Measurements from ENCODE around the gene ARFGAP1. TPM values are rescaled to one million over a fixed set of nuclear protein-coding genes. Genes with fewer than 3 reads are reported as not detected.

ARFGAP1 gene
- polyA plus RNA-seq, 2 of the 4 experiments (the other 2 are of a cell fraction): 41.0 to 106 TPM

- ChIA-PET POLR2A (no interaction called here), CTCF (interaction anchor here (1.4 to 11.7 kb wide), 2 partner anchors 8 to 17 kb away, joined by 3 to 131 read pairs; no protein-coding TSS in a partner anchor)
- Histone ChIP-seq H3K4me3 (no peak overlapping the region), H3K9me3 (no peaks in the 10 kb centered on the region), H3K4me1 (peaks cover 45% of the 10 kb centered on the region), H3K27ac (peak overlapping the region; percentile 41 to 99; a peak in 5 of 6 replicates), H3K4me2 (no peak overlapping the region)
- no peak for TF ChIP-seq EHMT2 (IDR thresholded peaks at IDR 0.05; ENCODE audit: low read depth)
- no peak for TF ChIP-seq NPAS2 (CRISPR knock-in tag; IDR thresholded peaks at IDR 0.05; ENCODE audit: borderline replicate concordance)
- TF ChIP-seq MAZ (IDR thresholded peaks at IDR 0.05; ENCODE audit: borderline replicate concordance, low read depth, low read length): no peak
- TF ChIP-seq USF2 (IDR thresholded peaks at IDR 0.05): no peak
- no peak for TF ChIP-seq MYC (IDR thresholded peaks at IDR 0.05; ENCODE audit: borderline replicate concordance, low read length)
- TF ChIP-seq TP53 (CRISPR knock-in tag; IDR thresholded peaks at IDR 0.05): no peak
- TF ChIP-seq PHF8 (IDR thresholded peaks at IDR 0.05; ENCODE audit: borderline replicate concordance, low read depth): no peak
- no peak for TF ChIP-seq ZFP36 (IDR thresholded peaks at IDR 0.05; ENCODE audit: borderline replicate concordance, partially characterized antibody)
- no peak for TF ChIP-seq FOSB (CRISPR knock-in tag; IDR thresholded peaks at IDR 0.05)
- TF ChIP-seq RAD21 (conservative IDR thresholded peaks at IDR 0.05 in 1 of 2, IDR thresholded peaks at IDR 0.05 in 1 of 2): no peak
- TF ChIP-seq ZNF302 (CRISPR knock-in tag; IDR thresholded peaks at IDR 0.05): no peak
- TF ChIP-seq RFX5 (IDR thresholded peaks at IDR 0.05): no peak
- no peak for TF ChIP-seq SREBF2 (IDR thresholded peaks at IDR 0.05)
- no peak for TF ChIP-seq SMC3 (IDR thresholded peaks at IDR 0.05)
- TF ChIP-seq REST (IDR thresholded peaks at IDR 0.05): no peak
- TF ChIP-seq BCL3 (IDR thresholded peaks at IDR 0.05): no peak
- TF ChIP-seq E2F6 (IDR thresholded peaks at IDR 0.05; ENCODE audit: borderline replicate concordance, low read depth): no peak
- no peak for TF ChIP-seq CEBPB (IDR thresholded peaks at IDR 0.05)
- TF ChIP-seq CTCF (IDR thresholded peaks at IDR 0.05): no peak
- no peak for TF ChIP-seq BHLHE40 (IDR thresholded peaks at IDR 0.05; ENCODE audit: low read depth, low read length)
- ATAC-seq (no peak), DNase-seq (ENCODE audit: low read depth in 1 of 2, low spot score in 1 of 2) (no peak), FAIRE-seq (no peak)
- 52% methylated on average over 4 of the region's 11 CpGs for WGBS (ENCODE audit: missing lambda C conversion rate)
These were observed 31.3 kb upstream of the ARFGAP1 start for GRCh38 chr20:63241272-63241671.
